Measurements from ENCODE around the gene ZBTB21. TPM values are rescaled to one million over a fixed set of nuclear protein-coding genes. Genes with fewer than 3 reads are reported as not detected.

Gene ZBTB21
- polyA plus RNA-seq, 3 donors, result 9.2 to 10.2 (median 9.6) TPM

GRCh38 chr21:42040411-42041180, 30.4 kb upstream of the ZBTB21 start:
- no peak for DNase-seq (ENCODE audit: low read depth in 3 of 3, low spot score in 2 of 3)

GRCh38 chr21:42039911-42040351, 29.8 kb upstream of the ZBTB21 start:
- no peak for DNase-seq (ENCODE audit: low read depth in 3 of 3, low spot score in 2 of 3)

- no peak for DNase-seq (ENCODE audit: low read depth in 3 of 3, low spot score in 2 of 3)
These were observed 29.3 kb upstream of the ZBTB21 start for GRCh38 chr21:42039470-42039901.

- DNase-seq (ENCODE audit: low read depth in 3 of 3, low spot score in 2 of 3), result no peak
These were observed 28.8 kb upstream of the ZBTB21 start for GRCh38 chr21:42038826-42039425.

- DNase-seq (ENCODE audit: low read depth in 3 of 3, low spot score in 2 of 3), result no peak
These were observed 28.2 kb upstream of the ZBTB21 start for GRCh38 chr21:42038393-42038792.

- no peak for DNase-seq (ENCODE audit: low read depth in 3 of 3, low spot score in 2 of 3)
These were observed 27.8 kb upstream of the ZBTB21 start for GRCh38 chr21:42037943-42038342.

GRCh38 chr21:42037516-42037915, 27.4 kb upstream of the ZBTB21 start:
- no peak for DNase-seq (ENCODE audit: low read depth in 3 of 3, low spot score in 2 of 3)

GRCh38 chr21:42036313-42036712, 26.2 kb upstream of the ZBTB21 start:
- DNase-seq (ENCODE audit: low read depth in 3 of 3, low spot score in 2 of 3), result no peak

GRCh38 chr21:42032968-42033367, 22.8 kb upstream of the ZBTB21 start:
- no peak for DNase-seq (ENCODE audit: low read depth in 3 of 3, low spot score in 2 of 3)

GRCh38 chr21:42032266-42032665, 22.1 kb upstream of the ZBTB21 start:
- DNase-seq (ENCODE audit: low read depth in 3 of 3, low spot score in 2 of 3), result no peak

- DNase-seq (ENCODE audit: low read depth in 3 of 3, low spot score in 2 of 3), result no peak
These were observed 21.7 kb upstream of the ZBTB21 start for GRCh38 chr21:42031816-42032215.

GRCh38 chr21:42031241-42031640, 21.1 kb upstream of the ZBTB21 start:
- DNase-seq (ENCODE audit: low read depth in 3 of 3, low spot score in 2 of 3), result no peak

GRCh38 chr21:42030311-42030710, 20.2 kb upstream of the ZBTB21 start:
- DNase-seq (ENCODE audit: low read depth in 3 of 3, low spot score in 2 of 3), result no peak

- DNase-seq (ENCODE audit: low read depth in 3 of 3, low spot score in 2 of 3), result no peak
These were observed 18.7 kb upstream of the ZBTB21 start for GRCh38 chr21:42028766-42029425.

GRCh38 chr21:42027822-42028765, 17.9 kb upstream of the ZBTB21 start:
- no peak for DNase-seq (ENCODE audit: low read depth in 3 of 3, low spot score in 2 of 3)

GRCh38 chr21:42027085-42027821, 17.1 kb upstream of the ZBTB21 start:
- DNase-seq (ENCODE audit: low read depth in 3 of 3, low spot score in 2 of 3), result no peak

- no peak for DNase-seq (ENCODE audit: low read depth in 3 of 3, low spot score in 2 of 3)
These were observed 15.9 kb upstream of the ZBTB21 start for GRCh38 chr21:42026082-42026435.

- DNase-seq (ENCODE audit: low read depth in 3 of 3, low spot score in 2 of 3), result no peak
These were observed 15.4 kb upstream of the ZBTB21 start for GRCh38 chr21:42025376-42026081.

GRCh38 chr21:42022906-42023305, 12.7 kb upstream of the ZBTB21 start:
- no peak for DNase-seq (ENCODE audit: low read depth in 3 of 3, low spot score in 2 of 3)

GRCh38 chr21:42022091-42022430, 11.9 kb upstream of the ZBTB21 start:
- no peak for DNase-seq (ENCODE audit: low read depth in 3 of 3, low spot score in 2 of 3)

Measured in right renal cortex interstitium (tissue), 3 donors.